ENCODE results near the gene OSMR. TPM values are rescaled to one million over a fixed set of nuclear protein-coding genes. Genes with fewer than 3 reads are reported as not detected.

Gene OSMR
- total RNA-seq, 4 donors from 2014 or later = 33.2 to 69.7 (median 43.9) TPM

- intact Hi-C loops (cut with DNase I) = no loop called here
- TF ChIP-seq CTCF (IDR thresholded peaks at IDR 0.05) (no peak), POLR2A (IDR thresholded peaks at IDR 0.05; ENCODE audit: low read depth) (no peak), POLR2AphosphoS5 (IDR thresholded peaks at IDR 0.05) (no peak), EP300 (IDR thresholded peaks at IDR 0.05) (no peak)
- WGBS = 79% methylated on average over 8 of the region's 8 CpGs
- H3K4me3 ChIP-seq = no peak overlapping the region
- peaks cover 19 to 76% (median 46%) of the 10 kb centered on the region in 4 donors for H3K36me3 ChIP-seq
- DNase-seq (ENCODE audit: extremely low spot score) = no peak
- H3K9me3 ChIP-seq = no peaks in the 10 kb centered on the region
- no peaks in the 10 kb centered on the region for H3K4me1 ChIP-seq
- H3K27ac ChIP-seq (replicated peaks in 1 of 4) = no peak overlapping the region
- H3K27me3 ChIP-seq = no peaks in the 10 kb centered on the region
Observed at GRCh38 chr5:38888041-38888440, 42.2 kb downstream of the OSMR start.

- no peak overlapping the region for H3K27ac ChIP-seq (replicated peaks in 1 of 4)
Observed at GRCh38 chr5:38889424-38889823, 43.6 kb downstream of the OSMR start.

GRCh38 chr5:38891563-38891962 lies 45.8 kb downstream of the OSMR start:
- Histone ChIP-seq H3K9me3 (peaks cover 2 to 12% (median 6%) of the 10 kb centered on the region in 4 donors), H3K27ac (replicated peaks in 1 of 4) (no peak overlapping the region), H3K27me3 (no peaks in the 10 kb centered on the region), H3K4me3 (no peak overlapping the region), H3K36me3 (peaks cover 0 to 41% (median 13%) of the 10 kb centered on the region in 4 donors), H3K4me1 (no peaks in the 10 kb centered on the region)
- intact Hi-C loops (cut with DNase I) = no loop called here
- no peak for DNase-seq (ENCODE audit: extremely low spot score)
- no peak for TF ChIP-seq POLR2A (IDR thresholded peaks at IDR 0.05; ENCODE audit: low read depth)
- no peak for TF ChIP-seq POLR2AphosphoS5 (IDR thresholded peaks at IDR 0.05)
- no peak for TF ChIP-seq EP300 (IDR thresholded peaks at IDR 0.05)
- TF ChIP-seq CTCF (IDR thresholded peaks at IDR 0.05) = no peak
- 93% methylated on average over 2 of the region's 6 CpGs for WGBS

More at GRCh38 chr5:38889424-38889823, 43.6 kb downstream of the OSMR start:
- intact Hi-C loops (cut with DNase I) = no loop called here
- Histone ChIP-seq H3K4me1 (no peaks in the 10 kb centered on the region), H3K36me3 (peaks cover 18 to 62% (median 33%) of the 10 kb centered on the region in 4 donors), H3K9me3 (no peaks in the 10 kb centered on the region), H3K4me3 (no peak overlapping the region), H3K27me3 (no peaks in the 10 kb centered on the region)
- no peak for DNase-seq (ENCODE audit: extremely low spot score)
- 88% methylated on average over 1 of the region's 1 CpG for WGBS
- TF ChIP-seq EP300 (IDR thresholded peaks at IDR 0.05) = no peak
- no peak for TF ChIP-seq CTCF (IDR thresholded peaks at IDR 0.05)
- no peak for TF ChIP-seq POLR2AphosphoS5 (IDR thresholded peaks at IDR 0.05)
- TF ChIP-seq POLR2A (IDR thresholded peaks at IDR 0.05; ENCODE audit: low read depth) = no peak

- WGBS = 95% methylated on average over 3 of the region's 3 CpGs
- Histone ChIP-seq H3K4me1 (no peaks in the 10 kb centered on the region), H3K27me3 (no peaks in the 10 kb centered on the region), H3K36me3 (peaks cover 0 to 33% (median 12%) of the 10 kb centered on the region in 4 donors), H3K9me3 (peaks cover 5 to 12% (median 6%) of the 10 kb centered on the region in 4 donors), H3K27ac (replicated peaks in 1 of 4) (no peak overlapping the region), H3K4me3 (no peak overlapping the region)
- intact Hi-C loops (cut with DNase I) = no loop called here
- no peak for TF ChIP-seq POLR2A (IDR thresholded peaks at IDR 0.05; ENCODE audit: low read depth)
- TF ChIP-seq POLR2AphosphoS5 (IDR thresholded peaks at IDR 0.05) = no peak
- TF ChIP-seq EP300 (IDR thresholded peaks at IDR 0.05) = no peak
- TF ChIP-seq CTCF (IDR thresholded peaks at IDR 0.05) = no peak
- no peak for DNase-seq (ENCODE audit: extremely low spot score)
Observed at GRCh38 chr5:38892363-38892762, 46.6 kb downstream of the OSMR start.

- WGBS = 92% methylated on average over 3 of the region's 3 CpGs
- intact Hi-C loops (cut with DNase I) = no loop called here
Observed at GRCh38 chr5:38896760-38897159, 50.9 kb downstream of the OSMR start.

More at GRCh38 chr5:38896760-38897159, 50.9 kb downstream of the OSMR start:
- TF ChIP-seq CTCF (IDR thresholded peaks at IDR 0.05) = no peak
- no peak for TF ChIP-seq POLR2AphosphoS5 (IDR thresholded peaks at IDR 0.05)
- TF ChIP-seq POLR2A (IDR thresholded peaks at IDR 0.05; ENCODE audit: low read depth) = no peak
- no peak for TF ChIP-seq EP300 (IDR thresholded peaks at IDR 0.05)
- DNase-seq (ENCODE audit: extremely low spot score) = no peak
- no peaks in the 10 kb centered on the region for H3K4me1 ChIP-seq
- no peak overlapping the region for H3K4me3 ChIP-seq
- peaks cover 0 to 37% (median 22%) of the 10 kb centered on the region in 4 donors for H3K36me3 ChIP-seq
- H3K27me3 ChIP-seq = no peaks in the 10 kb centered on the region
- H3K9me3 ChIP-seq = peaks cover 5 to 12% (median 6%) of the 10 kb centered on the region in 4 donors
- no peak overlapping the region for H3K27ac ChIP-seq (replicated peaks in 1 of 4)
